Endothelial cell of umbilical vein (primary cell): ENCODE measurements around the gene KIFC1. TPM values are rescaled to one million over a fixed set of nuclear protein-coding genes. Genes with fewer than 3 reads are reported as not detected.

Source experiments
- BruUV-seq: library from RNA; stranded (reverse); fragments of 400-500 nt; replicated peaks from 2 replicates; lab custom pipeline; 2021; lab: Mats Ljungman, UMichigan
- CTCF ChIA-PET: fragments of 300-600, 350-600 bp; sonication (Branson Sonifier 250); formaldehyde crosslinking; loops from one replicate; lab custom pipeline; 2021; ENCODE audit warnings: antibody characterized with exemption, inconsistent platforms; lab: Charles Lee
- POLR2A ChIA-PET: fragments of 300-600, 350-600 bp; sonication (Branson Sonifier 250); formaldehyde crosslinking; loops from one replicate; lab custom pipeline; 2021; ENCODE audit warnings: antibody characterized with exemption, inconsistent platforms; lab: Charles Lee
- DNase-seq: peaks from one replicate; pipeline ENCODE4 v3.0.0-alpha.2; 2011; ENCODE audit warnings: low read depth, low spot score
- FAIRE-seq: peaks from 2 replicates; lab custom pipeline; 2011; peaks lifted over from hg19 to GRCh38; lab: Jason Lieb, UNC
- H2AFZ ChIP-seq: 2 replicates; pipeline ENCODE4 v1.6.0; 2012; ENCODE audit warnings: low read depth, low read length, control low read depth, inconsistent platforms
- H3K27ac ChIP-seq: 2 replicates; pipeline ENCODE4 v1.5.1; 2011; ENCODE audit warnings: low read depth, mild to moderate bottlenecking, control low read depth, low read length, moderate library complexity; ENCODE audit not compliant: insufficient read depth
- H3K27me3 ChIP-seq, 2 experiments: 2 replicates each; pipeline versions ENCODE4 v1.6.0 to v1.6.1; 2011; ENCODE audit warnings: low read length in 2 of 2, mixed read lengths in 1 of 2; ENCODE audit not compliant: control insufficient read depth in 2 of 2, insufficient read depth in 2 of 2
- H3K36me3 ChIP-seq, 2 experiments: 2 replicates in 1 of 2; 3 replicates in 1 of 2; pipeline ENCODE4 v1.5.1; 2011; ENCODE audit warnings: low read length in 2 of 2, mild to moderate bottlenecking in 1 of 2, moderate library complexity in 1 of 2; ENCODE audit not compliant: control insufficient read depth in 2 of 2, insufficient read depth in 2 of 2; ENCODE audit errors: extremely low read depth in 1 of 2
- H3K4me1 ChIP-seq: 3 replicates; pipeline ENCODE4 v1.5.1; 2011; ENCODE audit warnings: mild to moderate bottlenecking, low read length; ENCODE audit not compliant: control insufficient read depth, insufficient read depth; ENCODE audit errors: extremely low read depth
- H3K4me2 ChIP-seq: 2 replicates; pipeline ENCODE4 v1.6.1; 2011; ENCODE audit warnings: low read length, control low read depth, mixed read lengths; ENCODE audit not compliant: insufficient read depth
- H3K4me3 ChIP-seq, 3 experiments: fragments of 200-600 bp in 1 of 3; sonication (generic), shearing (Covaris generic) in 1 of 3; replicated peaks in 1 of 3; 2 replicates each; pipeline ENCODE4 v1.5.1; 2011 to 2016; ENCODE audit warnings: control low read depth in 3 of 3, low read length in 3 of 3, mild to moderate bottlenecking in 2 of 3, inconsistent platforms in 1 of 3, low read depth in 1 of 3, moderate library complexity in 1 of 3; ENCODE audit not compliant: insufficient read depth in 1 of 3
- H3K79me2 ChIP-seq: 2 replicates; pipeline ENCODE4 v1.6.0; 2012; ENCODE audit warnings: low read length, inconsistent platforms; ENCODE audit not compliant: control insufficient read depth, insufficient read depth
- H3K9ac ChIP-seq: replicated peaks from 2 replicates; pipeline ENCODE3; 2011; ENCODE audit warnings: low read length, control low read depth; ENCODE audit not compliant: insufficient read depth; ENCODE audit errors: extremely low read depth
- H3K9me1 ChIP-seq: replicated peaks from 3 replicates; pipeline ENCODE4 v1.6.0; 2011; ENCODE audit warnings: mild to moderate bottlenecking, low read length; ENCODE audit not compliant: control insufficient read depth, insufficient read depth; ENCODE audit errors: extremely low read depth
- H3K9me3 ChIP-seq: replicated peaks from 2 replicates; pipeline ENCODE4 v1.5.1; 2012; ENCODE audit warnings: low read length, inconsistent platforms; ENCODE audit not compliant: control insufficient read depth, insufficient read depth
- H4K20me1 ChIP-seq: replicated peaks from 2 replicates; pipeline ENCODE3; 2011; ENCODE audit warnings: mild to moderate bottlenecking, low read length; ENCODE audit not compliant: control insufficient read depth, insufficient read depth; ENCODE audit errors: extremely low read depth
- EZH2 ChIP-seq: IDR thresholded peaks from 2 replicates; pipeline ENCODE4 v1.6.1; 2012; ENCODE audit warnings: borderline replicate concordance, low read depth, mild to moderate bottlenecking, moderate library complexity, low read length, inconsistent platforms; ENCODE audit not compliant: severe bottlenecking
- FOS ChIP-seq: IDR thresholded peaks from 2 replicates; pipeline ENCODE4 v1.6.1; 2011; ENCODE audit warnings: mild to moderate bottlenecking, low read length, moderate library complexity, borderline replicate concordance; ENCODE audit not compliant: insufficient read depth
- GATA2 ChIP-seq: IDR thresholded peaks from 2 replicates; pipeline ENCODE4 v1.7.0; 2011; ENCODE audit warnings: low read depth, mild to moderate bottlenecking, moderate library complexity, mixed read lengths, low read length; ENCODE audit not compliant: insufficient read length, insufficient read depth
- JUN ChIP-seq: IDR thresholded peaks from 2 replicates; pipeline ENCODE4 v1.6.1; 2011; ENCODE audit warnings: borderline replicate concordance, low read depth; ENCODE audit not compliant: insufficient read length, insufficient read depth
- MYC ChIP-seq: IDR thresholded peaks from one replicate; pipeline ENCODE4 v1.6.1; 2011; ENCODE audit warnings: mild to moderate bottlenecking, low read depth, low read length
- POLR2A ChIP-seq: IDR thresholded peaks from 2 replicates; pipeline ENCODE4 v1.6.1; 2012; ENCODE audit warnings: low read depth, mild to moderate bottlenecking, control low read depth, low read length
- POLR2AphosphoS5 ChIP-seq: IDR thresholded peaks from 2 replicates; pipeline ENCODE4 v1.6.1; 2012; ENCODE audit warnings: low read depth, mild to moderate bottlenecking, control low read depth, low read length, moderate library complexity; ENCODE audit not compliant: insufficient read depth
- dilution Hi-C: fragments of 300-500 bp; cut with MboI; formaldehyde crosslinking; loops from one replicate; pipeline ENCODE4 v1.15.0; 2019; ENCODE audit warnings: low sequenced_read_pairs; ENCODE audit not compliant: extremely low pct_ligation_motif_present
- intact Hi-C: fragments of 100-400 bp; cut with micrococcal nuclease; formaldehyde crosslinking; loops from one replicate; pipeline ENCODE4 v1.10.0; 2022
- polyA plus RNA-seq, 4 experiments: library from polyadenylated mRNA; depleted of rRNA in 3 of 4; stranded (reverse) in 3 of 4; unstranded in 1 of 4; fragments of >200 nt; gene quantifications; 2 replicates each; pipeline versions ENCODE4 v1.2.1 to v1.2.3, GENCODE V29; 2011 to 2012; ENCODE audit warnings: missing spikeins in 1 of 4
- total RNA-seq: library from RNA; stranded (reverse); gene quantifications from 2 replicates; pipeline ENCODE4 v1.2.3, GENCODE V29; 2021
- TF ChIP-seq, protein P1 (sequence below), 2 donors: IDR thresholded peaks; 1 replicate in 1 of 2; 2 replicates in 1 of 2; pipeline ENCODE4 v1.5.1; 2011; ENCODE audit warnings: low read length in 2 of 2, mild to moderate bottlenecking in 2 of 2, moderate library complexity in 2 of 2, control low read depth in 1 of 2, inconsistent platforms in 1 of 2, low read depth in 1 of 2; ENCODE audit not compliant: insufficient read depth in 1 of 2; ENCODE audit errors: extremely low read depth in 1 of 2
- TF ChIP-seq, protein P2 (sequence below): IDR thresholded peaks from 2 replicates; pipeline ENCODE4 v1.6.1; 2011; ENCODE audit not compliant: insufficient read depth, insufficient read length

Gene KIFC1
- total and polyA plus RNA-seq, 2 donors (not counting 3 experiments of a cell fraction or from before 2014, with no cell fraction given) = 39.3 to 63.4 TPM

DNA sequence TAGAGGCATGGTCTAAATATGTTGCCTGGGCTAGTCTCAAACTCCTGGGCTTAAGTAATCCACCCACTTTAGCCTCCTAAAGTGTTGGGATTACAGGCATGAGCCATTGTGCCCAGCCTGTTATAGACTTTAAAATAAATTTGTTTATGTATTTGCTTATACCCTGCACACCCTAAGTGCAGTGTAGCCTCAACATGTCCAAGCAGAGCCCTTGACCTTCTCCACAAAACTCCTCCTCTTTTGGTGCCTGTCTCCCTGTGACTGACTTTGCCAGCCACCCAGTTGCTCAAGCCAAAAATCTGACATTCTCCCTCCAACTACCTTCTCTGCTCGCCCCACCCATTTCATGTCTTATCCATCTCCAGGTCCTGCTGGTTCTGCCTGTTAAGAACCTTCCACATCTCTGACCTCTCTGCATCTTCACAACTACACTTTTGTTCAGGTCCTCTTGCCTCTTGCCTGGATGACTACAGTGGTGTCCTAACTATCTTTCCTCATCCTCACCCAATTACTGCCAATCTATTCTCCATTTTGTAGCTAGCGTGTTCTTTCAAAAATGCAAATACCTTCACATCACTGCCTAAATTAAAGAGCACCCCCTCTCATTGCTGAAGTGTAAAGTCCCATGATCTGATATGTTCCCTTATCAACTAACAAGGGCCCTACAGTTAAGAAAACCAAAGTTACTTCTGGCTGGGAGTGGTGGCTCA, 11.2 kb upstream of the KIFC1 start:
- Histone ChIP-seq H3K27ac (no peak overlapping the region), H3K79me2 (no peaks in the 10 kb centered on the region), H2AFZ (no peak overlapping the region), H3K4me1 (no peaks in the 10 kb centered on the region), H3K9ac (no peak overlapping the region), H3K9me1 (no peaks in the 10 kb centered on the region), H3K9me3 (no peaks in the 10 kb centered on the region), H3K36me3 (no peaks in the 10 kb centered on the region), H4K20me1 (no peaks in the 10 kb centered on the region), H3K4me3 (no peak overlapping the region), H3K4me2 (no peak overlapping the region), H3K27me3 (no peaks in the 10 kb centered on the region)
- no peak for FAIRE-seq
- ChIA-PET CTCF (no interaction called here), POLR2A (interaction anchor here (0.5 kb wide), 1 partner anchor 175 kb away, joined by 7 read pairs; no protein-coding TSS in a partner anchor)
- TF ChIP-seq, protein P1, sequence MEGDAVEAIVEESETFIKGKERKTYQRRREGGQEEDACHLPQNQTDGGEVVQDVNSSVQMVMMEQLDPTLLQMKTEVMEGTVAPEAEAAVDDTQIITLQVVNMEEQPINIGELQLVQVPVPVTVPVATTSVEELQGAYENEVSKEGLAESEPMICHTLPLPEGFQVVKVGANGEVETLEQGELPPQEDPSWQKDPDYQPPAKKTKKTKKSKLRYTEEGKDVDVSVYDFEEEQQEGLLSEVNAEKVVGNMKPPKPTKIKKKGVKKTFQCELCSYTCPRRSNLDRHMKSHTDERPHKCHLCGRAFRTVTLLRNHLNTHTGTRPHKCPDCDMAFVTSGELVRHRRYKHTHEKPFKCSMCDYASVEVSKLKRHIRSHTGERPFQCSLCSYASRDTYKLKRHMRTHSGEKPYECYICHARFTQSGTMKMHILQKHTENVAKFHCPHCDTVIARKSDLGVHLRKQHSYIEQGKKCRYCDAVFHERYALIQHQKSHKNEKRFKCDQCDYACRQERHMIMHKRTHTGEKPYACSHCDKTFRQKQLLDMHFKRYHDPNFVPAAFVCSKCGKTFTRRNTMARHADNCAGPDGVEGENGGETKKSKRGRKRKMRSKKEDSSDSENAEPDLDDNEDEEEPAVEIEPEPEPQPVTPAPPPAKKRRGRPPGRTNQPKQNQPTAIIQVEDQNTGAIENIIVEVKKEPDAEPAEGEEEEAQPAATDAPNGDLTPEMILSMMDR (IDR thresholded peaks at IDR 0.05; ENCODE audit: extremely low read depth in 1 of 2, insufficient read depth in 1 of 2, low read depth in 1 of 2, low read length in 2 of 2) = no peak
- TF ChIP-seq GATA2 (no peak), POLR2AphosphoS5 (no peak), MYC (no peak), JUN (no peak), EZH2 (no peak), POLR2A (no peak), FOS (no peak)
- TF ChIP-seq, protein P2, sequence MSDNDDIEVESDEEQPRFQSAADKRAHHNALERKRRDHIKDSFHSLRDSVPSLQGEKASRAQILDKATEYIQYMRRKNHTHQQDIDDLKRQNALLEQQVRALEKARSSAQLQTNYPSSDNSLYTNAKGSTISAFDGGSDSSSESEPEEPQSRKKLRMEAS = no peak
- dilution Hi-C loops (no loop called here), intact Hi-C loops (no loop called here)
- BruUV-seq = no TSS peak
- no peak for DNase-seq
